Aorta (tissue), 5 donors: ENCODE data around the gene PAPPA. TPM values are rescaled to one million over a fixed set of nuclear protein-coding genes. Genes with fewer than 3 reads are reported as not detected.

Experiments
- ATAC-seq: fragments of 200-7000 bp; cut with Tn5 transposase; one replicate; pipeline ENCODE4 v1.9.1; 2022; ENCODE audit warnings: moderate library complexity; ENCODE audit not compliant: low FRiP score
- DNase-seq, 2 donors: peaks; one replicate each; pipeline ENCODE4 v3.0.0-alpha.2; 2020
- H3K27ac ChIP-seq, 2 donors: one replicate each; pipeline ENCODE4 v1.5.1; 2013; ENCODE audit warnings: low read length in 2 of 2, mild to moderate bottlenecking in 2 of 2, moderate library complexity in 2 of 2, control low read depth in 1 of 2, inconsistent platforms in 1 of 2, low read depth in 1 of 2
- H3K27me3 ChIP-seq, 2 donors: one replicate each; pipeline ENCODE4 v1.6.1; 2013; ENCODE audit warnings: control low read depth in 1 of 2, low read length in 1 of 2, mild to moderate bottlenecking in 1 of 2, moderate library complexity in 1 of 2; ENCODE audit not compliant: insufficient read depth in 2 of 2, control insufficient read depth in 1 of 2
- H3K36me3 ChIP-seq, 2 donors: one replicate each; pipeline ENCODE4 v1.6.1; 2013; ENCODE audit warnings: control low read depth in 1 of 2, low read length in 1 of 2, mild to moderate bottlenecking in 1 of 2; ENCODE audit not compliant: insufficient read depth in 2 of 2, control insufficient read depth in 1 of 2
- H3K4me1 ChIP-seq, 2 donors: one replicate each; pipeline ENCODE4 v1.6.1; 2013; ENCODE audit warnings: low read length in 2 of 2, control low read depth in 1 of 2, mild to moderate bottlenecking in 1 of 2, moderate library complexity in 1 of 2; ENCODE audit not compliant: insufficient read depth in 2 of 2, control insufficient read depth in 1 of 2
- H3K4me3 ChIP-seq, 2 donors: one replicate each; pipeline ENCODE4 v1.5.1; 2013; ENCODE audit warnings: low read length in 2 of 2, control low read depth in 1 of 2, mild to moderate bottlenecking in 1 of 2
- H3K9me3 ChIP-seq: one replicate; pipeline ENCODE4 v1.6.1; 2013; ENCODE audit warnings: mild to moderate bottlenecking, low read length; ENCODE audit not compliant: control insufficient read depth
- WGBS, 2 donors: extraction: QIAGEN DNeasy Blood & Tissue Kit; methylation state at CpG; one replicate each; pipeline ENCODE4 v1.1.7; 2013; 5-methylcytosine and 5-hydroxymethylcytosine counted together
- intact Hi-C, 2 donors: fragments of 100-400 bp; cut with DNase I; formaldehyde crosslinking; loops; one replicate each; pipeline versions ENCODE4 v1.14.2 to v1.15.0; 2022
- polyA plus RNA-seq, 2 donors: library from polyadenylated mRNA; stranded (reverse); fragments of 200-250 nt; gene quantifications; one replicate each; pipeline ENCODE4 v1.2.3, GENCODE V29; 2013
- total RNA-seq, 2 donors: library from RNA; stranded (reverse); fragmentation: NEBNext Ultra II Directional; extraction: Animal tissue kit (Norgen Biotek cat#: 25700); gene quantifications; one replicate each; pipeline ENCODE4 v1.2.1, GENCODE V29; 2021
- donor health status: healthy with polysubstance abuse.
- donor health status: Bipolar disorder and iron deficiency.
- donor health status: DM: no; HTN: no; CAD: no.
- donor health status: DM: no; HTN: no; CAD: no.
- donor health status: DM: yes; HTN: yes; CAD: no.

Gene PAPPA
- total and polyA plus RNA-seq, 4 donors = 0.50 to 16.6 (median 7.3) TPM

DNA sequence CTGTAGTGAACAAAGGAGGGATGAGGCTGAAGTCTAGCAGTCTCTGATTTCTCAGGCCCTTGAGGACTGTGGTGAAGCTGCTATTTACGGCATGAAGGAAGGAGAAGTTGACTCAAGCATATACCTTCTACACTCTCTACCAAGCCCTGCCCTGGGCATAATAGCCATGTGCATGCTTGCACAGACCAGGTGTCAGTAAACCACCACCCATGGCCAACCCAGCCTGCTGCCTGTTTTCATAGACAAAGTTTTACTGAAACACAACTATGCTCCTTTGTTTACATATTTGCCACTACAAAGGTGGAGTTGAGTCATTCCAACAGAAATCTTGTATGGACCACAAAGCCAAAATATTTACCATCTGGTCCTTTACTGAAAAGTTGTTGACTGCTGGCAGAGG lies 126.9 kb downstream of the PAPPA start:
- no peaks in the 10 kb centered on the region for H3K36me3 ChIP-seq
- H3K4me1 ChIP-seq = no peaks in the 10 kb centered on the region
- H3K9me3 ChIP-seq = no peaks in the 10 kb centered on the region
- no peak overlapping the region for H3K4me3 ChIP-seq
- H3K27me3 ChIP-seq = no peaks in the 10 kb centered on the region
- DNase-seq = no peak
- no peak overlapping the region for H3K27ac ChIP-seq
- no peak for ATAC-seq
- intact Hi-C loops = no loop called here
- WGBS, 2 donors = 98 to 100% methylated on average over 1 of the region's 1 CpG

DNA sequence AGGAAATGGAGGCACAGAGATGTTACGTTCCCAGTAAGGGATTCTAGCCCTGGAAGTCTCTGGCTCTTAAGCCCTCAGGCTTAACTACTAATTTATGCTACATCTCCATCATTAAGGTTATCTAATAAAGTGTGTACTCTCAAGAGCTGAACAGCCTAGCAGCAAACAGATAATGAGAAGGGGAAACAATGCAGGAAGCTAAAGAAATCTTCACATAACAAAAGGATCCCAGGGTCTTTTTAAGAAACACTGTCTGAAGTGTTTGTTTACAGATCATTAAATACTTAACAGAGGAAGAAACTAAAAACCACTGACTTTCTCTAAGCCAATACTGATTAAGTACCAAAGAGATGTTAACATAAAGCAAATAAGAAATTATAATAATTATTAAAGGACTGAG lies 129.0 kb downstream of the PAPPA start:
- DNase-seq = no peak
- intact Hi-C loops = no loop called here
- no peaks in the 10 kb centered on the region for H3K27me3 ChIP-seq
- no peaks in the 10 kb centered on the region for H3K9me3 ChIP-seq
- 79 to 85% methylated on average over 1 of the region's 1 CpG for WGBS, 2 donors
- H3K27ac ChIP-seq = no peak overlapping the region
- H3K36me3 ChIP-seq = no peaks in the 10 kb centered on the region
- H3K4me1 ChIP-seq = peaks cover 0 to 3% of the 10 kb centered on the region in 2 donors
- ATAC-seq = no peak
- no peak overlapping the region for H3K4me3 ChIP-seq

DNA sequence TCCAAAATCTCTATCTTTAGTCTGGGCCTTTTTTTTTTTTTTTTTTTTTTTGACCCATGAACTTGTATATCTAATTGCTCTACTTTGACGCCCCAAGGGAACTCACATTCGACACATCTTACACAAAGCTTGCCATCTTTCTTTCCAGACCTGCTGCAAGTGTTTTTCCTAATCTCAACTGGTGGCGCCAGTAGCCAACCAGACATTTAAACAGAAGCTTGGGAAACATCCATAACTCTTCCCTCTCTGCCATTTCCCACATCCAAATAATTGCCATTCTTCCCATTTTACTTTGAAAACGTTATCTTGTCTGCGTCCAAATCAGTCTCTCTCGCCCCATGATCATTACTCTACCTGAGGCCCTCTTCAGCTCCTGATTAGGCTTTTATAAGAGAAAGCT lies 130.9 kb downstream of the PAPPA start:
- H3K4me1 ChIP-seq = peaks cover 0 to 3% of the 10 kb centered on the region in 2 donors
- no peak for ATAC-seq
- H3K36me3 ChIP-seq = no peaks in the 10 kb centered on the region
- intact Hi-C loops = no loop called here
- H3K27ac ChIP-seq = no peak overlapping the region
- no peak overlapping the region for H3K4me3 ChIP-seq
- H3K9me3 ChIP-seq = no peaks in the 10 kb centered on the region
- DNase-seq = no peak
- 93 to 96% methylated on average over 6 of the region's 6 CpGs for WGBS, 2 donors
- H3K27me3 ChIP-seq = no peaks in the 10 kb centered on the region

DNA sequence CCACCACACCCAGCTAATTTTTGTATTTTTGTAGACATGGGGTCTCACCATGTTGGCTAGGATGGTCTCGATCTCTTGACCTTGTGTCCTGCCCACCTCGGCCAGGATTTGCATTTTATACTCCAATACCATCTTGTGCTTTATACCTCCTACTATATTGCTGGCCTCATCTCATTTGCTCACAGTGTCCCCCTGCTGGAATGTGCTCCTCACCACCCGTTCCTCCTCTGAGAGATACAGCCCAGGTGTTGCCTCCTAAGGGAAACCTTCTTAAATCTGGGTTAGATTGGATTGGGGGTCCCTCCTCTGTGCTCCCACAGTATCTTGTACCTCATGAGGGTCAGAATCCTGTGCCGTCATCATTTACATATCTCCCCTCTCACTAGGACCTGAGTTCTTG lies 131.7 kb downstream of the PAPPA start:
- H3K4me1 ChIP-seq = peaks cover 0 to 3% of the 10 kb centered on the region in 2 donors
- H3K27me3 ChIP-seq = no peaks in the 10 kb centered on the region
- H3K9me3 ChIP-seq = no peaks in the 10 kb centered on the region
- 94 to 97% methylated on average over 4 of the region's 4 CpGs for WGBS, 2 donors
- H3K36me3 ChIP-seq = no peaks in the 10 kb centered on the region
- H3K27ac ChIP-seq = no peak overlapping the region
- DNase-seq (no peak), ATAC-seq (no peak)
- no peak overlapping the region for H3K4me3 ChIP-seq
- intact Hi-C loops = no loop called here

DNA sequence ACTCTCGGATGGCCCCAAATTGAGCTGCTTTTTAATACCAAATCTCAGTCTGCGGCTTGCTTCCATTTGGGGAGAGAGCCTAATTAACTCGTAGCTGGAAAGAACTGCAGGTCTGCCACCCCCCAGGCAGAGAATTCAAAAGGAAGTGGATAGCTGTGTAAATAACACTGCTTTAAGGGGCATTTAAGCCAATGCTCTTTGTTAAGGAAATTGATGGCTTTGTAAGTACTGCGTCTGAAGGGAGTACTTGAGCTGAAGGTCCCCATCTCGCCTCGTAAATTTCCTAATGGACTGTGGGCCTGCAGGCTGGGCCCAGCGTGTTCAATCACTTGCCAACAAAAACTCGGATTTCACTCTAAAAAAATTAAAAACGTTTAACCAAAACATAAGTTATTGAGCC lies 132.7 kb downstream of the PAPPA start:
- intact Hi-C loops = no loop called here
- Histone ChIP-seq H3K27ac (no peak overlapping the region), H3K27me3 (no peaks in the 10 kb centered on the region), H3K4me1 (peaks cover 0 to 3% of the 10 kb centered on the region in 2 donors), H3K4me3 (no peak overlapping the region), H3K9me3 (no peaks in the 10 kb centered on the region), H3K36me3 (no peaks in the 10 kb centered on the region)
- ATAC-seq (no peak), DNase-seq (no peak)
- 22 to 23% methylated on average over 9 of the region's 9 CpGs for WGBS, 2 donors

DNA sequence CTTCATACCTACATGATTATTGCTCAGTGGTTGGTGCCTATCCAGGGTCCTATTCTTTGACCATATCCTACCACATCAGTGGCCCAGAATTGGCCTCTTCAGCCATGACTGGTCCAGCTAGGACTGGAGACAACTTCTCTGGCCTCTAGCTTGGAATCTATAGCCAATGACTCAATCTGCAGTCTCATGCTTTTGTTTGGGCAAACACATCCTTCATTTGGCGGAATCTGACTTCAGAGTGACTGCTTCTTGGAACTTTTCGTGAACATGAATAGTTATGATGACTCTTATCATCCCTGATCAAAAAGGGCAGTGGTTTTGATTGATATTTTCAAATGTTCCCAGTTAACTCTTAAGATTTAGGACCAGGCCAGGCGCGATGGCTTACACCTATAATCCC lies 134.1 kb downstream of the PAPPA start:
- H3K9me3 ChIP-seq = no peaks in the 10 kb centered on the region
- H3K4me3 ChIP-seq = no peak overlapping the region
- ATAC-seq (no peak), DNase-seq (no peak)
- H3K27me3 ChIP-seq = no peaks in the 10 kb centered on the region
- peaks cover 0 to 3% of the 10 kb centered on the region in 2 donors for H3K4me1 ChIP-seq
- intact Hi-C loops = no loop called here
- H3K27ac ChIP-seq = no peak overlapping the region
- H3K36me3 ChIP-seq = no peaks in the 10 kb centered on the region
- WGBS, 2 donors = 91 to 93% methylated on average over 4 of the region's 4 CpGs

DNA sequence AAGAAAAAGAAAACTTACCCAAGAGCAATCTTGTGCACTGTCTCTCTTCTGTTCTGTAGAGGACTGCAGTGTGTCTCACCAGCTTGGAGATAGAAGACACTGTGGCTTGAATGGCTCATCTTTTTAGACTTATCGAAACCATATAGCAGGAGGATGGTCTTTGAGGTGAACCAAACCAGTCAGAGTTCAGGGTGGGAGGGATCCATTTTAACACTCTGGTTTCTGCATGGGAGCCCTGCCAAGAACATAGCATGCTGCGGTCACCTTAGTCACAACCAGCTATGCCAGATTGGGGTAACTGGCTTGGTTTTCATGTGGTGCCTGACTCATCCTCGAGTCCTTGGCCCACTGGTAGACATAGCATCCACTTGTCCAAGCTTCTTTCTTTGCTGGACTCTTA lies 135.1 kb downstream of the PAPPA start:
- Histone ChIP-seq H3K4me1 (peaks cover 0 to 3% of the 10 kb centered on the region in 2 donors), H3K27me3 (no peaks in the 10 kb centered on the region), H3K27ac (no peak overlapping the region), H3K4me3 (no peak overlapping the region), H3K9me3 (no peaks in the 10 kb centered on the region), H3K36me3 (no peaks in the 10 kb centered on the region)
- ATAC-seq (no peak), DNase-seq (no peak)
- WGBS, 2 donors = 83% methylated on average over 3 of the region's 3 CpGs
- intact Hi-C loops = no loop called here

DNA sequence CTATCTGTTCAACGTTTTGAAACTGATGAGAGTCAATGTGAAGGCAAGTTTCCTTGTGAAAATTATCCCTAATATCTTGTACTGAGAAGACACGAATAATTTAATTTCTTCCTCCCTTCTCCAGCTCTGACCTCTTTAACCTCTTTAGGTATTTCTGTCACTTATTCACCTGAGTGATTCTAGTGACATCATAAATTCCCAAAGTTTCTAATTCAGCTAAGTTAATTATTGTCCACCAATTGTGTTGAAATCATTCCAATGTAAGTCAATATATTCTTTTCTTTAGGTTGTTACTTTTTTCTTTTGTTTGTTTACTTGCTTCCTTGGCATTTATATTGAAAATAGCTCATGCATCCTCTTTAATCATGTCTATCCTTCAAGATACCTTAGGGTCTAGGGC lies 143.8 kb downstream of the PAPPA start:
- 86 to 89% methylated on average over 2 of the region's 2 CpGs for WGBS, 2 donors
- no peak for DNase-seq
- ATAC-seq = no peak
- Histone ChIP-seq H3K9me3 (no peaks in the 10 kb centered on the region), H3K27ac (no peak overlapping the region), H3K4me1 (no peaks in the 10 kb centered on the region), H3K36me3 (no peaks in the 10 kb centered on the region), H3K27me3 (no peaks in the 10 kb centered on the region), H3K4me3 (no peak overlapping the region)
- intact Hi-C loops = no loop called here

DNA sequence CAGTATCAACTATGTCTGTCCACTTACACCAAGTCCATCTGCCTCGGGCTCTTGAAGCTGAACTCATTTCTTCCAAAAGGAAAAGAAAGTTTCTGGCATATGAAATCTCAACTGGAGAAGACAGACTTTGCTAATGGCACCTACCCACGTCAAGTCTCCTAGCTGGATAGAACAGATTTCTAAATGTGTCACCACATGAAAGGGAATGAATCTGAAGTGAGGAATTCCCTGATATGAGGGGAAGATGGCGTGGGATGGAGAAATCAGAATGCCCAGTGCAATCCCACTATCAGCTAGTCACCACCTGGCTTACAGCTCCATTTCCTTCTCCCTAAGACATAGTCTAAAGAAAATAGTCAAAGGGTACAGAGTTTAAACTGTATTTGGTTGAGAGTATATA lies 144.7 kb downstream of the PAPPA start:
- Histone ChIP-seq H3K27ac (no peak overlapping the region), H3K36me3 (peaks cover 0 to 3% of the 10 kb centered on the region in 2 donors), H3K9me3 (no peaks in the 10 kb centered on the region), H3K4me3 (no peak overlapping the region), H3K27me3 (no peaks in the 10 kb centered on the region), H3K4me1 (no peaks in the 10 kb centered on the region)
- WGBS, 2 donors = 93 to 94% methylated on average over 3 of the region's 3 CpGs
- no peak for DNase-seq
- intact Hi-C loops = no loop called here
- no peak for ATAC-seq
